A673 (cell line): ENCODE results near the gene S100A10.

ENCODE experiments used
- CTCF ChIP-seq: fragments of 300-800, 200-600 bp; sonication (generic); conservative IDR thresholded peaks from 2 replicates; pipeline ENCODE4 v1.5.1; 2017; ENCODE audit warnings: low read depth, mild to moderate bottlenecking, antibody characterized with exemption, low read length, moderate library complexity, mixed read lengths
- EZH2 ChIP-seq: fragments of 200-600 bp; sonication (generic); IDR thresholded peaks from 2 replicates; pipeline ENCODE4 v1.6.1; 2017; ENCODE audit warnings: borderline replicate concordance, low read depth, mild to moderate bottlenecking, mixed read lengths, antibody characterized with exemption, low read length; ENCODE audit not compliant: poor library complexity, severe bottlenecking

- TF ChIP-seq CTCF (no peak), EZH2 (no peak)
Measured at GRCh38 chr1:152035539-152036266, 42.0 kb upstream of the S100A10 start.
